DOHH2 (cell line): ENCODE measurements around the gene LDAH.

ENCODE experiments used
- EZH2phosphoT487 ChIP-seq: fragments of 200-600 bp; sonication (generic); IDR thresholded peaks from 2 replicates; pipeline ENCODE4 v1.6.1; 2017; ENCODE audit warnings: borderline replicate concordance, mild to moderate bottlenecking, antibody characterized with exemption, low read length, moderate library complexity, mixed read lengths
- TF ChIP-seq, protein P1 (sequence below): fragments of 200-600 bp; sonication (generic); IDR thresholded peaks from one replicate; pipeline ENCODE4 v1.5.1; 2014; ENCODE audit warnings: antibody characterized with exemption, mild to moderate bottlenecking, low read depth, low read length; ENCODE audit not compliant: poor library complexity, severe bottlenecking

- TF ChIP-seq, protein P1, sequence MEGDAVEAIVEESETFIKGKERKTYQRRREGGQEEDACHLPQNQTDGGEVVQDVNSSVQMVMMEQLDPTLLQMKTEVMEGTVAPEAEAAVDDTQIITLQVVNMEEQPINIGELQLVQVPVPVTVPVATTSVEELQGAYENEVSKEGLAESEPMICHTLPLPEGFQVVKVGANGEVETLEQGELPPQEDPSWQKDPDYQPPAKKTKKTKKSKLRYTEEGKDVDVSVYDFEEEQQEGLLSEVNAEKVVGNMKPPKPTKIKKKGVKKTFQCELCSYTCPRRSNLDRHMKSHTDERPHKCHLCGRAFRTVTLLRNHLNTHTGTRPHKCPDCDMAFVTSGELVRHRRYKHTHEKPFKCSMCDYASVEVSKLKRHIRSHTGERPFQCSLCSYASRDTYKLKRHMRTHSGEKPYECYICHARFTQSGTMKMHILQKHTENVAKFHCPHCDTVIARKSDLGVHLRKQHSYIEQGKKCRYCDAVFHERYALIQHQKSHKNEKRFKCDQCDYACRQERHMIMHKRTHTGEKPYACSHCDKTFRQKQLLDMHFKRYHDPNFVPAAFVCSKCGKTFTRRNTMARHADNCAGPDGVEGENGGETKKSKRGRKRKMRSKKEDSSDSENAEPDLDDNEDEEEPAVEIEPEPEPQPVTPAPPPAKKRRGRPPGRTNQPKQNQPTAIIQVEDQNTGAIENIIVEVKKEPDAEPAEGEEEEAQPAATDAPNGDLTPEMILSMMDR, result no peak
- no peak for TF ChIP-seq EZH2phosphoT487
Observed at GRCh38 chr2:20680744-20681375, 142.0 kb downstream of the LDAH start.
